Tibial artery (tissue), 4 donors: ENCODE results near the gene SNW1.

Source experiments
- DNase-seq, 2 donors: peaks; one replicate each; pipeline ENCODE4 v3.0.0-alpha.2; 2019
- H3K27ac ChIP-seq, 2 donors: fragments of 200-600 bp; sonication (generic) in 1 of 2; 1 replicate in 1 of 2; 2 replicates in 1 of 2; pipeline ENCODE4 v1.5.1; 2018 to 2019; ENCODE audit warnings: mild to moderate bottlenecking in 1 of 2
- H3K27me3 ChIP-seq, 2 donors: fragments of 200-600 bp; sonication (generic) in 1 of 2; one replicate each; pipeline versions ENCODE4 v1.5.1 to v1.6.0; 2016 to 2019
- H3K36me3 ChIP-seq, 3 donors: fragments of 200-600 bp; sonication (generic) in 2 of 3; one replicate each; pipeline ENCODE4 v1.5.1; 2016 to 2019; ENCODE audit warnings: mild to moderate bottlenecking in 2 of 3
- H3K4me1 ChIP-seq, 4 donors: fragments of 200-600 bp; sonication (generic) in 2 of 4; 1 replicate in 3 of 4; 2 replicates in 1 of 4; pipeline ENCODE4 v1.5.1; 2016 to 2019
- H3K4me3 ChIP-seq, 2 donors: fragments of 200-600 bp; sonication (generic) in 1 of 2; 1 replicate in 1 of 2; 2 replicates in 1 of 2; pipeline ENCODE4 v1.5.1; 2018 to 2019; ENCODE audit warnings: mild to moderate bottlenecking in 2 of 2
- H3K9me3 ChIP-seq, 3 donors: fragments of 200-600 bp; sonication (generic) in 1 of 3; one replicate each; pipeline ENCODE4 v1.5.1; 2016 to 2019
- CTCF ChIP-seq, 2 experiments: fragments of 200-600 bp in 1 of 2; fragments of 450-650 bp in 1 of 2; IDR thresholded peaks; one replicate each; pipeline ENCODE4 v1.5.1; 2017 to 2019; ENCODE audit warnings: antibody characterized with exemption in 2 of 2, mild to moderate bottlenecking in 1 of 2, moderate library complexity in 1 of 2
- intact Hi-C: fragments of 100-400 bp; cut with DNase I; formaldehyde crosslinking; loops from one replicate; pipeline ENCODE4 v1.15.0; 2023; ENCODE audit warnings: low total_unique reads

SNW1 gene

GRCh38 chr14:77681196-77682157 is 79.5 kb downstream of the SNW1 start:
- Histone ChIP-seq H3K27me3 (no peaks in the 10 kb centered on the region), H3K27ac (no peak overlapping the region), H3K9me3 (no peaks in the 10 kb centered on the region), H3K36me3 (peaks cover 23 to 64% (median 24%) of the 10 kb centered on the region in 3 donors), H3K4me1 (peaks cover 0 to 14% (median 0%) of the 10 kb centered on the region in 4 donors), H3K4me3 (no peak overlapping the region)
- DNase-seq, result no peak
- intact Hi-C loops, result no loop called here
- no peak for TF ChIP-seq CTCF (IDR thresholded peaks at IDR 0.05)

DNA sequence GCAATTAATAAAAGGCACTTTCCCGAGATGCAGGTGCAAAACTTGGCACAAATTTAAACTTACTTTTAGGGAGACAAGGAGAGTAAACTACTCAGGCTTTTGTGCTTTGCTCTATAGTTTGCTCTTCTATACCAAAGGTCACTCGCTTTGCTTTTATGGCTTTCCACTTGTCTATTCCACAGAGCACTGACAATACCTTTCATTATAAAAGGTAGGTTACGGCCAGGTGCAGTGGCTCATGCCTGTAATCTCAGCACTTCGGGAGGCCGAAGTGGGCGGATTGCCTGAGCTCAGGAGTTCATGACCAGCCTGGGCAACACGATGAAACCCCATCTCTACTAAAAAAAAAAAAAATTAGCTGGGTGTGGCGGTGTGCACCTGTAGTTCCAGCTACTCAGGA is 86.0 kb downstream of the SNW1 start:
- H3K9me3 ChIP-seq, result no peaks in the 10 kb centered on the region
- intact Hi-C loops, result no loop called here
- no peak overlapping the region for H3K27ac ChIP-seq
- no peaks in the 10 kb centered on the region for H3K27me3 ChIP-seq
- H3K4me1 ChIP-seq, result no peaks in the 10 kb centered on the region
- peaks cover 51 to 80% (median 57%) of the 10 kb centered on the region in 3 donors for H3K36me3 ChIP-seq
- DNase-seq, result no peak
- no peak overlapping the region for H3K4me3 ChIP-seq
- no peak for TF ChIP-seq CTCF (IDR thresholded peaks at IDR 0.05)

GRCh38 chr14:77673193-77673592 is 87.8 kb downstream of the SNW1 start:
- H3K4me3 ChIP-seq, result no peak overlapping the region
- H3K27ac ChIP-seq, result no peak overlapping the region
- H3K9me3 ChIP-seq, result no peaks in the 10 kb centered on the region
- no peak for DNase-seq
- no peak for TF ChIP-seq CTCF (IDR thresholded peaks at IDR 0.05)
- peaks cover 40 to 64% (median 45%) of the 10 kb centered on the region in 3 donors for H3K36me3 ChIP-seq
- intact Hi-C loops, result no loop called here
- no peaks in the 10 kb centered on the region for H3K4me1 ChIP-seq
- H3K27me3 ChIP-seq, result no peaks in the 10 kb centered on the region
